Measurements from ENCODE around the gene SLC39A13. TPM values are rescaled to one million over a fixed set of nuclear protein-coding genes. Genes with fewer than 3 reads are reported as not detected.

The SLC39A13 gene
- 80.6 TPM for total RNA-seq
- 93.2 TPM for polyA plus RNA-seq (ENCODE audit: insufficient read depth, low read depth, low replicate concordance)
- long read RNA-seq, donor 1, partial matches to known transcripts: 0 of 13 reads
- long read RNA-seq, donor 1, other reads (novel, unspliced or antisense): 12 of 13 reads
- long read RNA-seq, donor 2, partial matches to known transcripts: 0 of 9 reads
- long read RNA-seq, donor 2, other reads (novel, unspliced or antisense): 8 of 9 reads
- long read RNA-seq, donor 3, partial matches to known transcripts: 0 of 11 reads
- long read RNA-seq, donor 3, other reads (novel, unspliced or antisense): 8 of 11 reads
- long read RNA-seq, donor 4, partial matches to known transcripts: 0 of 15 reads
- long read RNA-seq, donor 4, other reads (novel, unspliced or antisense): 11 of 15 reads
- long read RNA-seq, donor 5: 0 reads
- long read RNA-seq, donor 6, partial matches to known transcripts: 0 of 10 reads
- long read RNA-seq, donor 6, other reads (novel, unspliced or antisense): 9 of 10 reads
- long read RNA-seq, donor 7, partial matches to known transcripts: 53 of 182 reads
- long read RNA-seq, donor 7, other reads (novel, unspliced or antisense): 124 of 182 reads
- long read RNA-seq, donor 8, partial matches to known transcripts: 0 of 10 reads
- long read RNA-seq, donor 8, other reads (novel, unspliced or antisense): 10 of 10 reads
- long read RNA-seq, donor 9, partial matches to known transcripts: 12 of 21 reads
- long read RNA-seq, donor 9, other reads (novel, unspliced or antisense): 9 of 21 reads
- long read RNA-seq, donor 10, partial matches to known transcripts: 0 of 13 reads
- long read RNA-seq, donor 10, other reads (novel, unspliced or antisense): 7 of 13 reads

DNA sequence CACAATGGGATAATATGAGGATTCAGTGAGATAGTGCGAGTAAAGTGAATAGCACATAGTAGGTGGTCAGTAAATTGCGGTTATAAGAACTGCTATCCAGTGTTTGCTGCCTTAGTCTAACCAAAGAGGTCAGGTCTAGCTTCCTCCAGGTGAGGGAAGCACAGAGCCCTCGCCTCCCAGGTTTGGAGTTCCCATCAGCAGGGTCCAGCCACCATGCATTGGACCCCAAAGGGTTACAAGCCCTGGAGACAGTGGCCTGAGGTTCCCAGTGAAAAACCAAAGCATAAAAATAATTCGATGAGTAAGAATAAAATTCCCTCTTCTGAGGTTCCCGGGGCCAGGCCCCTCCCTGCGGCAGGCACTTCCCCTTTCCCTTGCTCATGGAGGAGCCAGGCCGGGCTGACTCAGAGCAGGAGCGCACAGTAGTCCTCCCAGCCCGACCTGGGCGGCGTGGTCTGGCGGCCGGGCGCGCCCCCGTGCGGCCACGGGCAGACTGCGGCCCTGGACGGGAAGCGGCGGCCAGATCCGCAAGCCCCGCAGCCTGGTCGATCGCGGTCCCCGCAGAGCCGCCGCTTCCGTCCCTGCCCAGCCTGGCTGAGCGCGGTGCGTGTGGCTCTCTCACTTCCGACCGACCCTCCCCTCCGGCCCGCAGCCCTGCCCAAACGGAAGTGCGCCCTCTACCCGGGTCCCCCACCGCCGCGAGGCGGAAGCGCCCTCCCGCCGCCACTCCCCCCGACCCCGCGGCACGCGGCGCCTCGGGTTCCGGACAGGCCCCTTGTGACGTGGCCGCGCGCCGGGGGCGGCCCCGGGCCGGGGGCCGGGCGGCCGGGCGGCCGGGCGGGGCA lies at the start of gene SLC39A13:
TSS of gene SLC39A13 (plus strand) at position 845 of the 845 bp plus-strand sequence. CDS start 1,505 bp downstream, outside the sequence.
- Histone ChIP-seq H3K27me3 (ENCODE audit: control insufficient read depth, insufficient read depth, low read length) (no peaks in the 10 kb centered on the region), H3K36me3 (ENCODE audit: control insufficient read depth in 2 of 3, insufficient read depth in 3 of 3, low read length in 3 of 3) (peaks cover 0 to 5% (median 0%) of the 10 kb centered on the region in 3 donors), H3K27ac (ENCODE audit: low read depth in 2 of 2, low read length in 2 of 2) (peak within 1 kb of the TSS; percentile 97 to 99), H3K9me3 (ENCODE audit: control insufficient read depth in 2 of 3, insufficient read depth in 1 of 3, low read length in 3 of 3) (no peaks in the 10 kb centered on the region), H3K4me1 (ENCODE audit: control insufficient read depth in 2 of 3, insufficient read depth in 2 of 3, low read depth in 1 of 3, low read length in 3 of 3) (peaks cover 5 to 22% (median 15%) of the 10 kb centered on the region in 3 donors), H3K9ac (ENCODE audit: low read length in 3 of 3) (peak within 1 kb of the TSS; percentile 95 to 99 (median 99)), H3K4me3 (ENCODE audit: low read length in 3 of 3) (peak within 1 kb of the TSS; percentile 88 to 97 (median 94))
- FAIRE-seq: no peak
- TF ChIP-seq, protein P1, sequence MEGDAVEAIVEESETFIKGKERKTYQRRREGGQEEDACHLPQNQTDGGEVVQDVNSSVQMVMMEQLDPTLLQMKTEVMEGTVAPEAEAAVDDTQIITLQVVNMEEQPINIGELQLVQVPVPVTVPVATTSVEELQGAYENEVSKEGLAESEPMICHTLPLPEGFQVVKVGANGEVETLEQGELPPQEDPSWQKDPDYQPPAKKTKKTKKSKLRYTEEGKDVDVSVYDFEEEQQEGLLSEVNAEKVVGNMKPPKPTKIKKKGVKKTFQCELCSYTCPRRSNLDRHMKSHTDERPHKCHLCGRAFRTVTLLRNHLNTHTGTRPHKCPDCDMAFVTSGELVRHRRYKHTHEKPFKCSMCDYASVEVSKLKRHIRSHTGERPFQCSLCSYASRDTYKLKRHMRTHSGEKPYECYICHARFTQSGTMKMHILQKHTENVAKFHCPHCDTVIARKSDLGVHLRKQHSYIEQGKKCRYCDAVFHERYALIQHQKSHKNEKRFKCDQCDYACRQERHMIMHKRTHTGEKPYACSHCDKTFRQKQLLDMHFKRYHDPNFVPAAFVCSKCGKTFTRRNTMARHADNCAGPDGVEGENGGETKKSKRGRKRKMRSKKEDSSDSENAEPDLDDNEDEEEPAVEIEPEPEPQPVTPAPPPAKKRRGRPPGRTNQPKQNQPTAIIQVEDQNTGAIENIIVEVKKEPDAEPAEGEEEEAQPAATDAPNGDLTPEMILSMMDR (IDR thresholded peaks at IDR 0.05; ENCODE audit: borderline replicate concordance, extremely low read depth, insufficient read depth): peak; percentile 73
- intact Hi-C loops (cut with DNase I): no loop called here
- peak; percentile 96 to 99 (median 97) for DNase-seq

DNA sequence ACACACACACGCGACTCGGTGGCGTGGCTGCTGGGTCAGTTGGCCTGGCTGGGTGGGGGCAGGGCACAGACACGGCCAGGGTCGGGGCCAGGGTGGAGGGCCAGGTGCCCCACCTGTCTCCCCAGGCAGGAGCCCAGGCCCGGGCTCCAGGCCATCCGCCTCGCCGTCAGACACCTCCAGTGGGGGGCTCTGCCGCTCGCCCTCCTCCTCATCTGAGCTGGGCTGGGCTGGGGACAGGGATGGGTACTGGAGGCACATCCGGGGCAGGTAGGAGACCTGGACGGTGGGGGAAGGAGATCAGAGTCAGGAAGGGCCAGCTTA lies 49.7 kb upstream of the SLC39A13 start:
- Histone ChIP-seq H3K9me3 (ENCODE audit: control insufficient read depth in 2 of 3, insufficient read depth in 1 of 3, low read length in 3 of 3) (no peaks in the 10 kb centered on the region), H3K9ac (ENCODE audit: low read length in 3 of 3) (no peak overlapping the region), H3K27ac (ENCODE audit: low read depth in 2 of 2, low read length in 2 of 2) (no peak overlapping the region), H3K4me1 (ENCODE audit: control insufficient read depth in 2 of 3, insufficient read depth in 2 of 3, low read depth in 1 of 3, low read length in 3 of 3) (peaks cover 0 to 5% (median 0%) of the 10 kb centered on the region in 3 donors), H3K36me3 (ENCODE audit: control insufficient read depth in 2 of 3, insufficient read depth in 3 of 3, low read length in 3 of 3) (no peaks in the 10 kb centered on the region), H3K4me3 (ENCODE audit: low read length in 3 of 3) (no peak overlapping the region), H3K27me3 (ENCODE audit: control insufficient read depth, insufficient read depth, low read length) (no peaks in the 10 kb centered on the region)
- intact Hi-C loops (cut with DNase I): no loop called here
- FAIRE-seq (no peak), DNase-seq (no peak)
- TF ChIP-seq, protein P1 (IDR thresholded peaks at IDR 0.05; ENCODE audit: borderline replicate concordance, extremely low read depth, insufficient read depth): no peak

DNA sequence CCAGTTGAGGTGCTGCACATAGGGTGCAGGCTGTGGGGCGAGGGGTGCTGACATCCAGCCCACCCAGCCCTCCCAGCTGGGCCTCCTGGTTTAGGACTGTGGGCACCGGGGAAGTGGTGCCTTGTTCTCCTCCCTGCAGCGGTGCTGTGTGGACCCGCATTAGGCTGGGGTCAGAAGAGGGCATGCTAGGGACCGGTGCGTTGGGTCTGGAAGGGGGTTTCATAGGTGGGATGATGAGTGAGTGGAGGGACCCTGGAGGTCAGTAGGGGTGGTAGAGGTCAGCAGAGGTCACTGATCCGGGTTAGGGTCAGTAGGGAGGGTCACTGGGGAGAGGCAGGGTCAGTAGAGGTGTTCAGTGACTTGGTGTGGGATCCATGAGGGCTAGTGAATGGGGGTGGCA lies 49.2 kb upstream of the SLC39A13 start:
- intact Hi-C loops (cut with DNase I): no loop called here
- H3K36me3 ChIP-seq (ENCODE audit: control insufficient read depth in 2 of 3, insufficient read depth in 3 of 3, low read length in 3 of 3): no peaks in the 10 kb centered on the region
- no peak overlapping the region for H3K4me3 ChIP-seq (ENCODE audit: low read length in 3 of 3)
- peaks cover 0 to 5% (median 0%) of the 10 kb centered on the region in 3 donors for H3K4me1 ChIP-seq (ENCODE audit: control insufficient read depth in 2 of 3, insufficient read depth in 2 of 3, low read depth in 1 of 3, low read length in 3 of 3)
- DNase-seq: no peak
- FAIRE-seq: no peak
- no peak overlapping the region for H3K27ac ChIP-seq (ENCODE audit: low read depth in 2 of 2, low read length in 2 of 2)
- H3K27me3 ChIP-seq (ENCODE audit: control insufficient read depth, insufficient read depth, low read length): no peaks in the 10 kb centered on the region
- H3K9me3 ChIP-seq (ENCODE audit: control insufficient read depth in 2 of 3, insufficient read depth in 1 of 3, low read length in 3 of 3): no peaks in the 10 kb centered on the region
- no peak overlapping the region for H3K9ac ChIP-seq (ENCODE audit: low read length in 3 of 3)
- TF ChIP-seq, protein P1 (IDR thresholded peaks at IDR 0.05; ENCODE audit: borderline replicate concordance, extremely low read depth, insufficient read depth): no peak

Measured in kidney (tissue), 22 donors.